Ovary (tissue), 9 donors: ENCODE data around the gene ARHGEF25. TPM values are rescaled to one million over a fixed set of nuclear protein-coding genes. Genes with fewer than 3 reads are reported as not detected.

ENCODE experiments used
- DNase-seq, 5 donors: peaks; one replicate each; pipeline ENCODE4 v3.0.0-alpha.2; 2019 to 2020
- H3K27ac ChIP-seq, 2 donors: fragments of 200-600 bp; one replicate each; pipeline versions ENCODE4 v1.5.1 to v1.8.0; 2019 to 2022
- H3K27me3 ChIP-seq: fragments of 200-600 bp; one replicate; pipeline ENCODE4 v1.8.0; 2022
- H3K36me3 ChIP-seq: fragments of 200-600 bp; sonication (generic); one replicate; pipeline ENCODE4 v1.5.1; 2019
- H3K4me1 ChIP-seq: one replicate; pipeline ENCODE4 v1.8.1; 2013; ENCODE audit warnings: mild to moderate bottlenecking, moderate library complexity; ENCODE audit not compliant: insufficient read depth
- H3K4me3 ChIP-seq: fragments of 200-600 bp; sonication (generic); one replicate; pipeline ENCODE4 v1.5.1; 2017
- H3K9me3 ChIP-seq, 2 donors: fragments of 200-600 bp in 1 of 2; sonication (generic) in 1 of 2; one replicate each; pipeline versions ENCODE4 v1.5.1 to v1.8.1; 2013 to 2019; ENCODE audit warnings: mild to moderate bottlenecking in 1 of 2, moderate library complexity in 1 of 2
- EP300 ChIP-seq: sonication (generic); formaldehyde crosslinking; IDR thresholded peaks from one replicate; pipeline ENCODE4 v1.6.1; 2017; ENCODE audit warnings: antibody characterized with exemption
- POLR2A ChIP-seq: fragments of 450-650 bp; IDR thresholded peaks from one replicate; pipeline ENCODE4 v1.6.1; 2017; ENCODE audit warnings: antibody characterized with exemption, mild to moderate bottlenecking, moderate library complexity
- WGBS, 3 donors: extraction: QIAGEN DNeasy Blood & Tissue Kit in 1 of 3; methylation state at CpG; one replicate each; pipeline versions ENCODE4 v1.1.5 to v1.1.7; 2013 to 2017; 5-methylcytosine and 5-hydroxymethylcytosine counted together
- intact Hi-C, 4 donors: fragments of 100-400 bp; cut with DNase I; formaldehyde crosslinking; loops; one replicate each; pipeline versions ENCODE4 v1.11.0 to v1.15.1; 2022 to 2023
- polyA plus RNA-seq, 2 donors: library from polyadenylated mRNA; stranded (reverse); fragments of 200-250 nt in 1 of 2; fragments of 350-450 nt in 1 of 2; fragmentation: Illumina TruSeq in 1 of 2; extraction: RNeasy Lipid Tissue Mini Kit (QIAGEN cat#74804) in 1 of 2; gene quantifications; one replicate each; pipeline ENCODE4 v1.2.3, GENCODE V29; 2013 to 2014
- total RNA-seq, 7 donors: library from RNA; depleted of rRNA in 2 of 7; stranded (reverse); fragments of >200 nt in 2 of 7; fragmentation: NEBNext Ultra II Directional in 3 of 7; extraction: Animal tissue kit (Norgen Biotek cat#: 25700) in 3 of 7; gene quantifications; one replicate each; pipeline versions ENCODE4 v1.1.0 to v1.2.4, GENCODE V29; 2016 to 2023
- TF ChIP-seq, protein P1 (sequence below), 3 donors: fragments of 450-650 bp in 2 of 3; fragments of 200-600 bp in 1 of 3; IDR thresholded peaks; one replicate each; pipeline versions ENCODE4 v1.5.1 to v1.8.0; 2016 to 2022; ENCODE audit warnings: antibody characterized with exemption in 3 of 3, mild to moderate bottlenecking in 1 of 3
- donor health status: DM: no; HTN: no; CAD: no; lungs with moderate emphysema.
- donor health status: DM: no; HTN: no; CAD: no.
- donor health status: Bipolar disorder and iron deficiency.
- donor health status: DM: yes; HTN: yes; CAD: no.
- donor health status: DM: no; HTN: no; CAD: no.
- donor health status: DM: yes; HTN: yes; CAD: no.

Gene ARHGEF25
- total and polyA plus RNA-seq, 9 donors = 22.1 to 48.8 (median 38.7) TPM

DNA sequence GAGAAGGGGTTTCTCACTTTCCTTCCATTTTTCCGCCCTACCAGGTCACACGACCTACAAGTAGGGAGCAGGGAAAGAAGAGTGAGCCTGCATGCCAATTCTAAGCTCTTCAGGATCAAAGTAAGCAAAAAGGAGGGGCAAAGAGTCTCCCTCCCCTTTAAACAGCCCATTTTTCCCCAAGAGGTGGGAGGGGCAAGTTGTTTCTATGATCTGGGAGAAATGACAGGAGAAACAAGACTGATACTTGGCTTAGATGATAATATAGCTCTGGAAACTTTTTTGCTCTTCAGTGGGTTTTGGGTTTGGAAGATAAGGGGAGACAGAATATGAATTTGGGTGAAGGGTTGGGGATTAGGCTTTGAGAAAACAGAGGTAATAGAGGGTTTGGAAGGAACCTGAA lies 4.8 kb upstream of the ARHGEF25 start:
- no peak overlapping the region for H3K27ac ChIP-seq

DNA sequence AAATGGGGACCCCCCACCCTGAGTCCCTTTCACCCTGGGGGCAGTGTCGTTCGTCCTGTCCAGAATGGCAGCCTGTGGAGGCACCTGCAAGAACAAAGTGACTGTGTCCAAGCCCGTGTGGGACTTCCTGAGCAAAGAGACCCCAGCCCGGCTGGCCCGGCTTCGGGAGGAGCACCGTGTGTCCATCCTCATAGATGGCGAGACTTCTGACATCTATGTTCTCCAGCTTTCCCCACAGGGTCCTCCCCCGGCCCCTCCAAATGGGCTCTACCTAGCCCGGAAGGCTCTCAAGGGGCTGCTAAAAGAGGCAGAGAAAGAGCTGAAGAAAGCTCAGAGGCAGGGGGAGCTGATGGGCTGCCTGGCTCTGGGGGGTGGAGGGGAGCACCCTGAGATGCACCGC lies 4.4 kb upstream of the ARHGEF25 start:
- intact Hi-C loops = no loop called here
- H3K27ac ChIP-seq = no peak overlapping the region

More for the DNA sequence above, 4.8 kb upstream of the ARHGEF25 start:
- TF ChIP-seq EP300 = no peak
- TF ChIP-seq, protein P1, sequence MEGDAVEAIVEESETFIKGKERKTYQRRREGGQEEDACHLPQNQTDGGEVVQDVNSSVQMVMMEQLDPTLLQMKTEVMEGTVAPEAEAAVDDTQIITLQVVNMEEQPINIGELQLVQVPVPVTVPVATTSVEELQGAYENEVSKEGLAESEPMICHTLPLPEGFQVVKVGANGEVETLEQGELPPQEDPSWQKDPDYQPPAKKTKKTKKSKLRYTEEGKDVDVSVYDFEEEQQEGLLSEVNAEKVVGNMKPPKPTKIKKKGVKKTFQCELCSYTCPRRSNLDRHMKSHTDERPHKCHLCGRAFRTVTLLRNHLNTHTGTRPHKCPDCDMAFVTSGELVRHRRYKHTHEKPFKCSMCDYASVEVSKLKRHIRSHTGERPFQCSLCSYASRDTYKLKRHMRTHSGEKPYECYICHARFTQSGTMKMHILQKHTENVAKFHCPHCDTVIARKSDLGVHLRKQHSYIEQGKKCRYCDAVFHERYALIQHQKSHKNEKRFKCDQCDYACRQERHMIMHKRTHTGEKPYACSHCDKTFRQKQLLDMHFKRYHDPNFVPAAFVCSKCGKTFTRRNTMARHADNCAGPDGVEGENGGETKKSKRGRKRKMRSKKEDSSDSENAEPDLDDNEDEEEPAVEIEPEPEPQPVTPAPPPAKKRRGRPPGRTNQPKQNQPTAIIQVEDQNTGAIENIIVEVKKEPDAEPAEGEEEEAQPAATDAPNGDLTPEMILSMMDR (IDR thresholded peaks at IDR 0.05) = no peak
- no peak for TF ChIP-seq POLR2A
- WGBS, 3 donors = 59 to 70% (median 68%) methylated on average over 2 of the region's 2 CpGs
- intact Hi-C loops = no loop called here
- Histone ChIP-seq H3K36me3 (no peaks in the 10 kb centered on the region), H3K4me1 (peaks cover 3% of the 10 kb centered on the region), H3K27me3 (no peaks in the 10 kb centered on the region), H3K4me3 (no peak overlapping the region), H3K9me3 (no peaks in the 10 kb centered on the region)
- no peak for DNase-seq

DNA sequence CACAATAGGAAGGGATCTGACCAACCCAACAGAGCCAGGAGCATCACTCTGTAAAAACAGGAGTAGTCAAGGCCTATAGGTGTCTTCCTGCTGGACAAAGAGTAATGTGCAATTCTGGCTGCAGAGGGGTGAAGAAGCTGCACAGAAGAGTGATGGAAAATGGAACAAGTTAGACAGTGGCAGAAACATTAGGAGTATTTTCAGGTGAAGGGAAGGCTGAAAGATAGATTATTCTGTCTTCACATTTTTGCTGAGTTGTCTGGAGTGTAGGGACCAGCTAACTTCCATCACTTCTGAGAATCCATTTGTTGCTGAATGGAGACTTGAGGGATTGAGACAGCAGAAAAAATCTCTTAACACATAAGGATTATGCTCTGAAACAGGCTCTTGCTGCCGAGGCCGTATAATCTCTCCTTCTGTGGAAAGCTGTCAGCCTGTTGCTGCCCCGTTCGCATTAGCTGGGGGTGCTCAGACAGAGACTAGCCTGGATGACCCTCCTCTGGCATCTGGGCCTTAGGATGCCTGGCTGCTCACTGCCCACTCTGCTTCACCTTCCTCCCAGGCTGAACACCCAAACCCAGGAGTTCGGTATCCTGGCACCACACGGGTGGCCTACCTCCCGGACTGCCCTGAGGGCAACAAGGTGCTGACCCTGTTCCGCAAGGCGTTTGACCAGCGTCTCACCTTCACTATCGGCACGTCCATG lies 3.1 kb upstream of the ARHGEF25 start:
- TF ChIP-seq, protein P1 (IDR thresholded peaks at IDR 0.05) = no peak
- TF ChIP-seq POLR2A = no peak
- no peak for TF ChIP-seq EP300
- intact Hi-C loops = no loop called here
- no peak overlapping the region for H3K27ac ChIP-seq
- H3K4me1 ChIP-seq = peaks cover 6% of the 10 kb centered on the region
- DNase-seq = no peak
- H3K9me3 ChIP-seq = no peaks in the 10 kb centered on the region
- no peak overlapping the region for H3K4me3 ChIP-seq
- H3K36me3 ChIP-seq = no peaks in the 10 kb centered on the region
- 75 to 82% (median 79%) methylated on average over 12 of the region's 12 CpGs for WGBS, 3 donors
- H3K27me3 ChIP-seq = no peaks in the 10 kb centered on the region

More for the DNA sequence above, 4.4 kb upstream of the ARHGEF25 start:
- Histone ChIP-seq H3K27me3 (no peaks in the 10 kb centered on the region), H3K36me3 (no peaks in the 10 kb centered on the region), H3K4me3 (no peak overlapping the region), H3K9me3 (no peaks in the 10 kb centered on the region), H3K4me1 (peaks cover 4% of the 10 kb centered on the region)
- TF ChIP-seq POLR2A (no peak), EP300 (no peak)
- TF ChIP-seq, protein P1 (IDR thresholded peaks at IDR 0.05) = no peak
- no peak for DNase-seq
- 80 to 85% (median 85%) methylated on average over 11 of the region's 11 CpGs for WGBS, 3 donors

DNA sequence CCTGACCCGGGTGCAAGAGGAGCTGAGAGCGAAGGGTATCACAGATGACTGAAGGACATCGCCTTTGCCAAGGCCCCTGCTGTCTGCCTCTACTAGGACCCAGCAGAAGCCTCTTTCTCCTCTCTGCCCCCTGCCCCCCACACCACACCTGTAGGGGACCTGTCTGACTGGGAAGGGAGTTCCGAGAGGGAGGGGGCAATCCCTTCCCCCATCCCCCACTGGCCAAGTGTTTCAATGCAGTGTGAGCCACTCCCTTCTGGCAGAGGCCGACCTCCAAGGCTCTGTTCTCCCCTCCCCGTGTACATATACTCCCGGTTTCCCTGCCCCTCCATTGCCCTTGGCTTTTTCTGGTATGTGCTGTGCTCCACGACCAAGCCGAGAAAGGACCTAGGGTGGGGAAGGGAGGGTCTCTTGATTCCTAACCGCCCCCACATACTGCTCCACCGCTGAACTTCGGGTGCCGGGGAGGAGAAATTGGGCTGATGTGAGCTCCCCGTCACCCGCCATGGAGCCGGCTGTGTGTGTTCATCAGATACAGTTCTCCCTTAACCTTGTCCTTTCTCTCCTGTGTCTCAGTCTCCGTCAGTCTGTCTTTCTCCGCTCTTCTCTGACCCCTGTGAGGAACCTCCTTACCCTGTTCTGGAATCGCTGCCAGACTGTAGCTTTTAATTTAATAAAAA lies 2.0 kb upstream of the ARHGEF25 start:
- intact Hi-C loops = no loop called here
- no peaks in the 10 kb centered on the region for H3K9me3 ChIP-seq

More for the DNA sequence above, 2.0 kb upstream of the ARHGEF25 start:
- no peaks in the 10 kb centered on the region for H3K36me3 ChIP-seq
- DNase-seq = peak in 3 of 5 donors; percentile 40 to 59 (median 54)
- TF ChIP-seq EP300 (no peak), POLR2A (no peak)
- TF ChIP-seq, protein P1 (IDR thresholded peaks at IDR 0.05) = no peak
- H3K4me1 ChIP-seq = peaks cover 3% of the 10 kb centered on the region
- WGBS, 3 donors = 16 to 22% (median 18%) methylated on average over 19 of the region's 19 CpGs
- peak overlapping the region; percentile 56 to 84 for H3K27ac ChIP-seq
- H3K4me3 ChIP-seq = peak overlapping the region; percentile 68
- no peaks in the 10 kb centered on the region for H3K27me3 ChIP-seq
